D341Med (cell line): ENCODE results near the gene MOGAT3.
A peak's percentile ranks its signal among the peaks of the same experiment; 100 is the strongest.

Source experiments
- DNase-seq: peaks from one replicate; pipeline ENCODE4 v3.0.0; 2012; ENCODE audit warnings: low spot score

MOGAT3 gene

DNA sequence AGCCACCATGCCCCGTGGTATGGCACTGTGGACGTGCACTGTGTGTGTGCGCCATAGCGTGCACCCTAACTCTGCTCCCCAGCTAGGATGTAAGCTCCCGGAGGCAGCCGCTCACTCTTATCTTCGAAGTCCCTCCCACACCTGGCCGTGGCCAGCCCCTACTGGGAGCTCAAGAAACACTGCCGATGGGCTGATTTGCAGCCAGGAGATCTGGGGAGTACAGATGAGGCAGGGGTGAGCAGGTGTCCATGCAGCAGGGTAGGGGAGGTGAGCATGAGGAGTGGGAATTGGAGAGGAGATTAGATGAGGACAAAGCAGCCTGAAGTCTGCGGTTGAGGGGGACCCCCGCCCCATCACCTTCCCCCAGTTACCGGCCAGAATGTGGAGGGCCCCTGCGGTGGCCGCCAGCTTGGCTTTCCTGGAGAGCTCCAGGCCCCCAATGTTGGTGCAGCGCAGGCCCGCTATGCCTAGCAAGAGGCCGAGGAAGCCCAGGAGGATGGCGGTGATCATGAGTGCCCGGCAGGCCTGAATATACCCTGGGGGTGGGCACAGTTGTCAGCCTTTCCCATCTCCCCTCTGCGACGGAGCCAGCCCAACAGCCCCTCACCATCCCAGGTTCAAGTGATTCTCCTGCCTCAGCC is 33.2 kb upstream of the MOGAT3 start:
- DNase-seq, result peak; percentile 24

GRCh38 chr7:101232141-101232850 is 31.5 kb upstream of the MOGAT3 start:
- DNase-seq, result peak; percentile 44

- no peak for DNase-seq
These were observed 30.8 kb upstream of the MOGAT3 start for GRCh38 chr7:101231644-101232043.

DNA sequence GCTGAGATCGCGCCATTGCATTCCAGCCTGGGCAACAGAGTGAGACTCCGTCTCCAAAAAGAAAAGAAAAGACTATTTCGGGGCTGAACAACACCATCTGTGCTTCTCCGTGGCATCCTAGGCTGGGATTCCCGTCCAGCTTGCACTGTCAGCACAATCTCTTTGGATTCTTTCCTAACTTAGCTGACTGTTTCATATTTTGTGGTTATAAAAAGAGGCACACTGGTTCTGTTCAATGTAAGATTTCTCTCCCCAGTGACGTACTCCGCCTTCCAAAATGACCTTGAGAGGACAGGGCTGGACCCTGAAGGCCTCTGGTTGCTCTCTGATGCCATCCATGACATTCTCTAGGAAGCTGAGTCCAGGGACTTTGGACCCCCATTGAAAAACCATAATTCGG is 25.9 kb upstream of the MOGAT3 start:
- no peak for DNase-seq

GRCh38 chr7:101225650-101226049 is 24.8 kb upstream of the MOGAT3 start:
- no peak for DNase-seq

DNA sequence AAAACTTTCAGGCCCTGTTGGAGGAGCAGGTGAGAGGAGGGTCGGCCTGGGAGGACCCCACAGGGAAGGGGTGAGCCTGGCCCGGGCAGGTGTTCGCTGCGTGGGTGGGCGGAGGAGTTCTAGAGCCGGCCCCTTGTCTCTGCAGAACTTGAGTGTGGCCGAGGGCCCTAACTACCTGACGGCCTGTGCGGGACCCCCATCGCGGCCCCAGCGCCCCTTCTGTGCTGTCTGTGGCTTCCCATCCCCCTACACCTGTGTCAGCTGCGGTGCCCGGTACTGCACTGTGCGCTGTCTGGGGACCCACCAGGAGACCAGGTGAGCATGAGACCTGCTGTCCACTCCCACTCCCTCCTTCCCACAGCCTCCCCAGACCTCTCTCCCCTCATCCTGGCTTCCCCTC is 22.7 kb upstream of the MOGAT3 start:
- no peak for DNase-seq

DNA sequence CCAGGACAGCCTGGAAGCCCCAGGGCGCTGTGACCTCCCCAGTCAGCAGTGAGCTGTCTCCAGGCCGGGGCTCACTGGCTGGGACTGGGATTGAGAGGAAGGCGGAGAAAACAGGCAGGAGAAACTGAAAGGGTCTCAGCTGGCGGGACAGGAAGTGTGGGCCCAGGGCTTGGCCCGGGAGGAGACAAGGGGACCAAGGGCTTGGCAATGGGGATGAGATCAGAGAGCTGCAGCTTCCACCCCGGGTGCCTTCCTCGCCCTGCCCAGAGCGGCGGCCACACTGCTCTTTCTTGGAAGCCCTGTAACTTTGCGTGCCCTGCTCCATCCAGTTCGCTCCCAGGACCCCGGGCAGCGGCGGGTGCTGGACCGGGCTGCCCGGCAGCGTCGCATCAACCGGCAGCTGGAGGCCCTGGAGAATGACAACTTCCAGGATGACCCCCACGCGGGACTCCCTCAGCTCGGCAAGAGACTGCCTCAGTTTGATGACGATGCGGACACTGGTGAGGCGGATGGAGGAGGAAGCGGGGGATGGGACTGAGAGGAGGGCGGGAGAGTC is 21.5 kb upstream of the MOGAT3 start:
- DNase-seq, result no peak

DNA sequence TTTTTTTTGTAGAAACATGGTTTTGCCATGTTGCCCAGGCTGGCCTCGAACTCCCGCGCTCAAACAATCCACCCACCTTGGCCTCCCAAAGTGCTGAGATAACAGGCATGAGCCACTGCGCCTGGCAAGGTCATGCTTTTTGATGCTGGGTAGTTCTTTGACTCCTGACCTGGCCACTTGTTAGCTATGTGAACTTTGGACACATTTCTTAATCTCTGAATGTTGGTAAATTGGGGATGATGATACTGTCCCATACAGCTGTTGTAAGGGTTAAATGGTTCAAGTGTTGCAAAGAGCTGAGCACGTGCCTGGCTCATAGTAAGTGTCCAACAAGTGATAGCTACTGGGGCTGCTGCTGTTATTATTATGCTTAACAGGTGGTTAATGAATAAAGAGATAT is 19.5 kb upstream of the MOGAT3 start:
- no peak for DNase-seq

DNA sequence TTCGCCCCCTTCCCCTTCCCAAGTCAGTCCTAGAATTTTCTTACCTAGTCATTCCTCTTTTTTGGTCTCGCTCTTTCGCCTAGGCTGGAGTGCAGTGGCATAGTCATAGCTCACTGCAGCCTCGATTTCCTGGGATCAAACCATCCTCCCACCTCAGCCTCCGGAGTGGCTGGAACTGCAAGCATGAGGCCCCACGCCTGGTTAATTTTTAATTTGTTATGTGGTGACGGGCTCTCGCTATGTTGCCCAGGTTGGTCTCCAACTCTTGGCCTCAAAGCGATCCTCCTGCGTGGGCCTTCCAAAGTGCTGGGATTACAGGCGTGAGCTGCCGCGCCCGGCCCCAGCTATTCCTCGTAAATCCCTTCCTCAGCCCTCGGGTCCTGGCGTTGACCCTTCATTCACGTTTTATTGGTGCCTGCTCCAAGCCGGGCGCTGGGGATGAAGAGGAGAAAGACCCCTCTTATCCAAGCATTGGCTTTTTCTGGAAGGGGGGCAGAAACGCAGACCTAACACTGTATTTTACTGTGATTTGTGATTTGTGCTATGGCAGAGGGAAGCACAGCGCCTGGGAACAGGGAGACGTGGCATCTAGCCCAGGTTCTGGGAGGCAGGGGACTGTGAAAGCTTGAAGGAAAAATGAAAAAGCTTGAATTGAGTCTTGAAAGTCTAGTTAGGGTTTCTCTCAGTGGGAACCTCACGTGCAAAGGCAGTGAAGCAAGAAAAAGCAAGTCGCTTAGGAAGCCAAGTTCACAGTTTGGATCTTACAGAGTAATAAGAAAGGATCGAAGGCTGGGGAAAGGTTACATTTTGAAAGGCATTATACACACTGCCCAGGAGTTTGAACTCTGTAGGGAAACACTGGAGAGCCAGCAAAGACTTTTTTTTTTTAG is 17.6 kb upstream of the MOGAT3 start:
- DNase-seq, result no peak

DNA sequence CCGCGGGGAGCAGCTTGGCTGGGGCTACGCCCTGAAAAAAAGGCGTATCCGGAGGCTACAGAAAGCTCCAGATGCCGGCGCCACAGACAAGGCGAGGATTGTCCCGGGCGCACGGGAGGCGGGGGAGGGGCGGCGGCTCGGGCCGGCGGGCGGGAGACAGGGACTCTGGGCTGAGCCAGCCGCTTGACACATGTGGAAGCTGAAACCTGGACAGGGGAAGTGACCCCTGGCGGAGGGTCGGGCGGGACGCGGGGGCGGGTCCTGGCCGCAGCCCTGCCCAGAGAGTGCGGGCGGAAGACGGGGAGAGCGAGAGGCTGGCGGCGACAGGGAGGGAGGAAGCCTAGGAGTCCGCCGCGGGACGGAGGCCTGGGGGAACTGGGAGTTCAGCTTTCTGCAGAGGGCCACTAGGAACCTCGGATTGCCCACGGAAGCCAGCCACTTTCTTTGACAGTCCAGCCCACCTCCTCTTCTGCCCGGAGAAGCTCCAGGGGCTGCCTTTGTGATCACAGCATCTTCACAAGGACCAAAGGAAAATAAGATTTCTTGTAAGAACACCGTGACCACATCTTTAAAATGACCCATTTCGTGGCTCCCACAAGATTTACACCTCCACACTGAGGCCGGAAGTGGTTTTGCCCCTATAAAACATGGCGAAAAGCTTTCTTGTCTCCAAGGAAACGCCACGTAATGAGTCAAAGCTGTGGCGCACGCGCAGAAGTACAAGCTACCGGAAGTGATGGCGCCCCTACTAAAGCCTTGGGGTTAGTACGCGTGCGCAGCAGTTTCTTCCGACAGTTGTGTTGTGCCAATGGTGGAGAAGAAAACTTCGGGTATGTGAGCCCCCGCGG is 16.8 kb upstream of the MOGAT3 start, which contains the start of the genes PLOD3 and ZNHIT1:
TSS of gene PLOD3 (minus strand) at position 194 of the 848 bp plus-strand sequence. CDS start 307 bp downstream, outside the sequence.
TSS of gene ZNHIT1 (plus strand) at position 778 of the 848 bp plus-strand sequence. CDS start at position 809, 31 bp downstream.
- DNase-seq, result peak; percentile 93

GRCh38 chr7:101216860-101217387 is 16.1 kb upstream of the MOGAT3 start:
- DNase-seq, result no peak

GRCh38 chr7:101216001-101216859 is 15.4 kb upstream of the MOGAT3 start:
- no peak for DNase-seq

- no peak for DNase-seq
These were observed 11.2 kb upstream of the MOGAT3 start for GRCh38 chr7:101212014-101212413.

DNA sequence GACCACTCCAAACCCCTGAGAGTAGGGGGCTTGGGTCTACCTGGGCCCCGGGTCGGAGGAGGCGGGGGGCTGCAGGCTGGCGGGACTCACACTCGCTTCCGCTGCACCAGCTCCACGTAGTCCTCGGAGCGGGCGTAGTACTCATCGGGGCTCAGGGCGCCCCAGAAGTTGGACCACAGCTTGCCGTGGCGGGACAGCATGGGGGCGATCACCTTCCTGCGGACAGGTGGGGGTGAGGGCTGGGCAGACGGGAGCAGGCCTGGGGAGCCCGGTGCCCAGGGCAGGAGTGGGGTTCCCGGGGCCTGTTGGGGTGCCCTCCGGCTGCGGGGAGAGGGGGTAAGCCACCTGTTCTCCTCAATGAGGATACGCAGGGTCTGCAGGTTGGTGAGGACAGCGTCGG is 10.7 kb upstream of the MOGAT3 start:
- no peak for DNase-seq

GRCh38 chr7:101210143-101210542 is 9.3 kb upstream of the MOGAT3 start:
- DNase-seq, result no peak

GRCh38 chr7:101208794-101209193 is 8.0 kb upstream of the MOGAT3 start:
- DNase-seq, result no peak

- no peak for DNase-seq
These were observed 6.6 kb upstream of the MOGAT3 start for GRCh38 chr7:101207459-101207858.

GRCh38 chr7:101206665-101207042 is 5.8 kb upstream of the MOGAT3 start:
- no peak for DNase-seq

DNA sequence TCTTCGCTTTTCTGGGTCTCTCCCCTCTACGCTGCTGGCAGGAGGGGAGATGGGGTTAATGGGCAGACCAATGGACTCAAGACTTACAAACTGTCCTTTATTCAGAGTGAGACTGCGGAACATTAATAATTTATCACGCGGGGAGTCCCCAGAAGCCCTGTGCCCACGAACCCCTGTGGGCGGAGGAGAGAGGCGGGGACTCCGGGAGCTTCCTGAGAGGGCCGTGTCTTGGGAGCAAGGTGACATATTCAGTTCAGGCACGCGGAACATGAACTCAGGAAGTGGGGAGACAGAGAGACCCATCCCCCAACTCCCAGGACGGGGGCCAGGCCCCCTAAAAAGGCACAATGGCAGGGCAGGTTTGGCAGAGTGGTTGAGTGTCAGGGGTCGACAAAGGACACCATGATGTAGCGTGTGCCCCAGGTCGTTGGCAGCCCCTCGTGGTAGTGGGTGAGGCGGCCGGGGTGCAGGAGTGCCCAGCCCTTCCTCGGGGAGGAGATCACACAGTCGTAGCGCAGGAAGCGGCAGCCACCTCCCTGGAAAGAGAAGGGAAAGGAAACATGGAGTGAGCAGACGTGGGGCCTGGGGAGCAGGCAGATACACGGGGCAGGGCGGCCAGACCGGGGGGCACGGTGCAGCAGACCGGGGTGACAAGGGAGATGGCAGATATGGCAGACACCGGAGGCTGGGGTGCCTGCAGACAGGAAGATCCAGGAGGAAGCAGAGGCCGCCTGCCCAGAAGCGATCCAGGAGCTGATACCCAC is 5.2 kb upstream of the MOGAT3 start:
- DNase-seq, result no peak
